Karpas-422 (cell line): ENCODE measurements around the gene MB21D2. TPM values are rescaled to one million over a fixed set of nuclear protein-coding genes. Genes with fewer than 3 reads are reported as not detected.
"Not testable (repeated sequence)": the region's sequence is repeated elsewhere in the genome, so short reads cannot be mapped to it uniquely, and the experiment has no call there.

Experiments used
- DNase-seq: peaks from one replicate; pipeline ENCODE4 v3.0.0-alpha.2; 2015
- H2AFZ ChIP-seq: fragments of 200-600 bp; sonication (generic); 2 replicates; pipeline ENCODE4 v1.6.1; 2014; ENCODE audit warnings: antibody characterized with exemption, low read length, mixed read lengths
- H3K27ac ChIP-seq: fragments of 200-600 bp; sonication (generic); 2 replicates; pipeline ENCODE4 v1.5.1; 2014; ENCODE audit warnings: mild to moderate bottlenecking, low read length, moderate library complexity
- H3K27me3 ChIP-seq: fragments of 200-600 bp; sonication (generic); 2 replicates; pipeline ENCODE4 v1.6.1; 2014; ENCODE audit warnings: low read length, mixed read lengths
- H3K36me3 ChIP-seq: fragments of 200-600 bp; sonication (generic); 2 replicates; pipeline ENCODE4 v1.6.1; 2014; ENCODE audit warnings: low read length, mixed read lengths; ENCODE audit not compliant: insufficient read depth
- H3K4me1 ChIP-seq: fragments of 200-600 bp; sonication (generic); 2 replicates; pipeline ENCODE4 v1.6.1; 2014; ENCODE audit warnings: mild to moderate bottlenecking, low read length, mixed read lengths
- H3K4me2 ChIP-seq: fragments of 200-600 bp; sonication (generic); 2 replicates; pipeline ENCODE4 v1.6.1; 2014; ENCODE audit warnings: low read length, low read depth, mild to moderate bottlenecking; ENCODE audit not compliant: poor library complexity, severe bottlenecking
- H3K4me3 ChIP-seq: fragments of 200-600 bp; sonication (generic); 2 replicates; pipeline ENCODE4 v1.5.1; 2014; ENCODE audit warnings: mild to moderate bottlenecking, antibody characterized with exemption, low read length, mixed read lengths
- H3K79me2 ChIP-seq: fragments of 200-600 bp; sonication (generic); 2 replicates; pipeline ENCODE4 v1.6.1; 2014; ENCODE audit warnings: mild to moderate bottlenecking, low read length, mixed read lengths
- H3K9ac ChIP-seq: fragments of 200-600 bp; sonication (generic); 2 replicates; pipeline ENCODE4 v1.6.0; 2014; ENCODE audit warnings: low read length
- H3K9me2 ChIP-seq: fragments of 200-600 bp; sonication (generic), shearing (Covaris generic); replicated peaks from 2 replicates; pipeline ENCODE4 v1.6.0; 2014; ENCODE audit warnings: mild to moderate bottlenecking, low read length, moderate library complexity; ENCODE audit not compliant: insufficient read depth
- H3K9me3 ChIP-seq: fragments of 300-700, 200-600 bp; sonication (generic); 2 replicates; pipeline ENCODE4 v1.6.1; 2014; ENCODE audit warnings: low read length, mixed read lengths
- H4K20me1 ChIP-seq: fragments of 200-600 bp; sonication (generic); 2 replicates; pipeline ENCODE4 v1.6.1; 2014; ENCODE audit warnings: mild to moderate bottlenecking, antibody characterized with exemption, low read length, low read depth; ENCODE audit not compliant: insufficient read depth
- total RNA-seq: library from RNA; depleted of rRNA; stranded (reverse); fragments of >200 nt; shearing (Covaris generic); gene quantifications from 2 replicates; pipeline ENCODE4 v1.2.3, GENCODE V29; 2014; ENCODE audit warnings: low replicate concordance; rRNA removed

Gene MB21D2, protein sequence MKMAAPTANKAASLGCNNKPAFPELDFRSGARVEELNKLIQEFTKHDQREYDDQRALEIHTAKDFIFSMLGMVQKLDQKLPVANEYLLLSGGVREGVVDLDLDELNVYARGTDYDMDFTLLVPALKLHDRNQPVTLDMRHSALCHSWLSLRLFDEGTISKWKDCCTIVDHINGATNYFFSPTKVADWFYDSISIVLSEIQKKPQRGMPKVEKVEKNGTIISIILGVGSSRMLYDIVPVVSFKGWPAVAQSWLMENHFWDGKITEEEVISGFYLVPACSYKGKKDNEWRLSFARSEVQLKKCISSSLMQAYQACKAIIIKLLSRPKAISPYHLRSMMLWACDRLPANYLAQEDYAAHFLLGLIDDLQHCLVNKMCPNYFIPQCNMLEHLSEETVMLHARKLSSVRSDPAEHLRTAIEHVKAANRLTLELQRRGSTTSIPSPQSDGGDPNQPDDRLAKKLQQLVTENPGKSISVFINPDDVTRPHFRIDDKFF
- total RNA-seq = not detected in 2 replicates

DNA sequence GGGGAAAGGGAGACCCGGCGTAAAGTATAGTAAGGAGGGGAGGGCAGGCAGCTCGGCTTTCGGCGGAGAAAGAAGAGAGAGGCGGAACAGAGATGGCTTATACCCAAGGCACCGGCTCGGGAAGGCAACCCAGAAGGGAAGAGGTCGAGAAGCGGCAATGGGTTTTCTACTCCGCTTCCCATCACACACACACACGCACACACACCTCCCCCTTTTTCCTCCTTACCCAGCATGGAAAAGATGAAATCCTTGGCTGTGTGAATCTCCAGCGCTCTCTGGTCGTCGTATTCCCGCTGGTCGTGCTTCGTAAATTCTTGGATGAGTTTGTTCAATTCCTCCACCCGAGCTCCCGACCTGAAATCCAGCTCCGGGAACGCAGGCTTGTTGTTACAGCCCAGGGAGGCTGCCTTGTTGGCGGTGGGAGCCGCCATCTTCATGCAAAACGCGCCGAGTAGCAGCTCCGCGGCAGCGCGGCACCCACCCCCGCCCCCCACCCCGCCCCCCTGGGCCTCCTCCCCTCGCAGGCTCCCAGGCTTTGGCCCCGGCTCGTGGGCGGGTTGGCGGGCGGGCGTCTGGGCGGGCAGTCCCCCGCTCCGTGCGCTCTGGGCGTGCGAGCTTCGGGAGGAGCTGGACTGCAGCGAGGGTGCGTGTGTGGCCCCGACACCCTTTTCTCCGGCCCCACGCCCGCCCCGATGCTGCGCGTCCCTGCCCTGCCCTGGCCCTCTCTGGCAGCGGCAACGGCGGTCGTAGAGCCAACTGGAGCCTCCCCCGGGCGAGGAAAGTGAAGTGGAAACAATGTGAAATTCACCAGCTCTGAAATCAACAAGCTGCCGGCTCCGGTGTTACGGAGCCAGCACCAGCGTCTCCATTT, at the start of gene MB21D2:
Gene MB21D2 (minus strand): TSS at position 453 of the 871 bp plus-strand sequence. CDS start 16 bp downstream, at position 437.
- Histone ChIP-seq H3K27ac (no peak within 1 kb of the TSS), H3K9ac (no peak within 1 kb of the TSS)

DNA sequence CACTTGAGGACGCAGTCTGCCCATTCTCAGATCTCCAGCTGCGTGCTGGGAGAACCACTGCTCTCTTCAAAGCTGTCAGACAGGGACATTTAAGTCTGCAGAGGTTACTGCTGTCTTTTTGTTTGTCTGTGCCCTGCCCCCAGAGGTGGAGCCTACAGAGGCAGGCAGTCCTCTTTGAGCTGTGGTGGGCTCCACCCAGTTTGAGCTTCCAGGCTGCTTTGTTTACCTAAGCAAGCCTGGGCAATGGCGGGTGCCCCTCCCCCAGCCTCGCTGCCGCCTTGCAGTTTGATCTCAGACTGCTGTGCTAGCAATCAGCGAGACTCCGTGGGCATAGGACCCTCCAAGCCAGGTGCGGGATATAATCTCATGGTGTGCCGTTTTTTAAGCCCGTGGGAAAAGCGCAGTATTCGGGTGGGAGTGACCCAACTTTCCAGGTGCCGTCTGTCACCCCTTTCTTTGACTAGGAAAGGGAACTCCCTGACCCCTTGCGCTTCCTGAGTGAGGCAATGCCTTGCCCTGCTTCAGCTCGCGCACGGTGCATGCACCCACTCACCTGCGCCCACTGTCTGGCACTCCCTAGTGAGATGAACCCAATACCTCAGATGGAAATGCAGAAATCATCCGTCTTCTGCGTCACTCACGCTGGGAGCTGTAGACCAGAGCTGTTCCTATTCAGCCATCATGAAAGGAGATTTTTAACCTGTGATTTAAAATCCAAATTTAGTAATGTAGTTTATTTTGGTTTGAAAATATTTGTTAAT, 47.5 kb upstream of the MB21D2 start:
- H3K9ac ChIP-seq, H3K79me2 ChIP-seq, H3K4me2 ChIP-seq, H3K4me3 ChIP-seq, DNase-seq, H4K20me1 ChIP-seq, H2AFZ ChIP-seq, H3K9me3 ChIP-seq, H3K27me3 ChIP-seq, H3K9me2 ChIP-seq, H3K27ac ChIP-seq, H3K36me3 ChIP-seq, H3K4me1 ChIP-seq: not testable (repeated sequence)

More for the DNA sequence above, at the start of gene MB21D2:
- no peak within 1 kb of the TSS for H2AFZ ChIP-seq
- no peaks in the 10 kb centered on the region for H3K9me2 ChIP-seq
- no peak for DNase-seq
- no peaks in the 10 kb centered on the region for H3K9me3 ChIP-seq
- H3K4me1 ChIP-seq = no peaks in the 10 kb centered on the region
- no peaks in the 10 kb centered on the region for H4K20me1 ChIP-seq
- H3K4me2 ChIP-seq = no peak within 1 kb of the TSS
- no peaks in the 10 kb centered on the region for H3K36me3 ChIP-seq
- no peaks in the 10 kb centered on the region for H3K79me2 ChIP-seq
- no peak within 1 kb of the TSS for H3K4me3 ChIP-seq
- no peaks in the 10 kb centered on the region for H3K27me3 ChIP-seq

DNA sequence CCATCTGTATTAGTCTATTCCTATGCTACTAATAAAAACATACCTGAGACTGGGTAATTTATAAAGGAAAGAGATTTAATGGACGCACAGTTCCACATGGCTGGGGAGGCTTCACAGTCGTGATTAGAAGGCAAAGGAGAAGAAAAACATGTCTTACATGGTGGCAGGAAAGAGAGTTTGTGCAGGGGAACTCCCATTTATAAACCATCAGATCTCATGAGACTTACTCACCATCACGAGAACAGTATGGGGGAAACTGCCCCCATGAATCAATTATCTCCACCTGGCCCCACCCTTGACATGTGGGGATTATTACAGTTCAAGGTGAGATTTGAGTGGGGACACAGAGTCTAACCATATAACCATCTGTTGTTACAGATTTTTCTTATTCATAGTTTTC, 42.1 kb upstream of the MB21D2 start:
- Histone ChIP-seq H3K9me3 (no peaks in the 10 kb centered on the region), H4K20me1 (no peaks in the 10 kb centered on the region), H3K4me1 (no peaks in the 10 kb centered on the region), H3K27me3 (no peaks in the 10 kb centered on the region), H3K79me2 (no peaks in the 10 kb centered on the region), H3K9ac (no peak overlapping the region), H2AFZ (no peak overlapping the region), H3K36me3 (no peaks in the 10 kb centered on the region), H3K9me2 (no peaks in the 10 kb centered on the region), H3K4me2 (no peak overlapping the region), H3K4me3 (no peak overlapping the region), H3K27ac (no peak overlapping the region)
- no peak for DNase-seq

DNA sequence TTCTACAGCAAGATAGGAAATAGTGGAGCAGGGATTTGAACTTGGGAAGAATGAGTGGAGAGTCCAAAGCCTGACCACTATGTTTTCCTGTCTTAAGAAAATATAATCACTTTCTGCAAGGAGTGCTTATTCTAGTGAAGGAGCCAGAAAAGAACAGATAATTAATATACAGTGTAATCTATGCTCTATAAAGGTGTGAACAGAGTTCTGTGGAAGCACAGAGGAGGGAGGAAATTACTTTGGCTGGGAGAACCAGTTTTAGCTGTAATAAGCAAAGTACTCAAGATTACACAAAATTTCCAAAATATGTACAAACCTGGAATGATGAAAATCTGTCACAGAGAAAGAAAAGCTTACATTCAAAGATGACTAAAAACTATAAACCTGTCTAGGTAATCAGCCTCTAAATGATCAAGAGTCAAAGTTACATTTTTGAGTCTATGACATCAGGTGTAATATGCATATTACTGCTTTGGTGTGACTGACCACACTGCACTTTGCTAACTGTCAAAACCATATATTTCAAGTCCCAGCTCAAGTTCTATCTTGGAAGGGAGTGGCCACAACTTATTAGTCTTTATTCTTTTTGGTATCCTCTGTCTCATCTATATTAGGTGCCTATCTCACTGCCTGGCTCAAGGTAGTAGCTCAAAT, 40.7 kb upstream of the MB21D2 start:
- Histone ChIP-seq H3K79me2 (no peaks in the 10 kb centered on the region), H3K4me1 (no peaks in the 10 kb centered on the region), H3K27ac (no peak overlapping the region), H3K4me3 (no peak overlapping the region), H3K9me2 (no peaks in the 10 kb centered on the region), H3K9me3 (no peaks in the 10 kb centered on the region), H3K36me3 (no peaks in the 10 kb centered on the region), H3K27me3 (no peaks in the 10 kb centered on the region), H3K9ac (no peak overlapping the region), H3K4me2 (no peak overlapping the region), H2AFZ (no peak overlapping the region), H4K20me1 (no peaks in the 10 kb centered on the region)
- no peak for DNase-seq

DNA sequence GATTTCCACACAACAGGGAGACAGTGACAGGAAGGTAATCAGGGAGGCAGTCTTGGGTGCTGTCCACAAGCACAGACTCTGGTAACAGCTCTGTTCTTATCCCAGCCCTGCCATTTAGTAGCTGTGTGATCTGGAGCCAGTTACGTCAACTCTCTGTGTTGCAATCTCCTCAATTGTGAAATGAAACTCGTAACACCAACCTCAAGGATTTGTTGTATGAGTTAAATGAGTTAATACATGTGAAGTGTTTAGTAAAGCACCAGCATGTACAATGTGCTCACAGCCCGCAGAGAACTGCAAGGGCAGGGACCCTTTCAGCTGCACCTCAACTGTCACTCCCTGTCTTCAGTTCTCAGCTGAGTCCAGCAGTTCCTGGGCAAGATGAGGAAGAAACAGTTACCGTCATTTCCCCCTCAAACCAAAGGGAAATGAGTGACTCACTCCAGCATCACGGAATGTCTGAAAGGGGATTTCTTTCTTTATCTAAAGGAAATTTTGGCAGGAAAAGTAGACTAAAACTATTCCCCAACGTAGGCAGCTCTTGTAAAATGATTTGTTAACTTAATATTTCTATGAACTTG, 39.9 kb upstream of the MB21D2 start:
- no peaks in the 10 kb centered on the region for H3K36me3 ChIP-seq
- H3K9me2 ChIP-seq = no peaks in the 10 kb centered on the region
- no peaks in the 10 kb centered on the region for H3K27me3 ChIP-seq
- H3K9ac ChIP-seq = no peak overlapping the region
- H3K4me1 ChIP-seq = no peaks in the 10 kb centered on the region
- H4K20me1 ChIP-seq = no peaks in the 10 kb centered on the region
- H3K4me3 ChIP-seq = no peak overlapping the region
- H3K27ac ChIP-seq = no peak overlapping the region
- DNase-seq = no peak
- no peaks in the 10 kb centered on the region for H3K9me3 ChIP-seq
- no peak overlapping the region for H2AFZ ChIP-seq
- H3K4me2 ChIP-seq = no peak overlapping the region
- no peaks in the 10 kb centered on the region for H3K79me2 ChIP-seq

DNA sequence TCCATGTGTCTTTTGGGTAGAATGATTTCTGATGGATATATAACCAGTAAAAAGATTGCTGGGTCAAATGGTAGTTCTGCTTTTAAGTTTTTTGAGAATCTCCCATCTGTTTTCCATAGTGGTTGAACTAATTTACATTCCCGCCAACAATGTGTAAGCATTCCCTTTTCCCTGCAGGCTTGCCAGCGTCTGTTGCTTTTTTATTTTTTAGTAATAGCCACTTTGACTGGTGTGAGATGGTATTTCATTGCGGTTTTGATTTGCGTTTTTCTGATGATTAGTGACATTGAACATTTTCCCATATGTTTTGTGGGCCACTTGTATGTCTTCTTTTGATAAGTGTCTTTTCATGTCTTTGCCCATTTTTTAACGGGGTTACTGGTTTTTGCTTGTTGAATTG, 36.3 kb upstream of the MB21D2 start:
- Histone ChIP-seq H3K4me2 (no peak overlapping the region), H2AFZ (no peak overlapping the region), H4K20me1 (no peaks in the 10 kb centered on the region), H3K79me2 (no peaks in the 10 kb centered on the region), H3K36me3 (no peaks in the 10 kb centered on the region), H3K4me1 (no peaks in the 10 kb centered on the region), H3K27me3 (no peaks in the 10 kb centered on the region), H3K27ac (no peak overlapping the region), H3K4me3 (no peak overlapping the region), H3K9me3 (no peaks in the 10 kb centered on the region), H3K9me2 (no peaks in the 10 kb centered on the region), H3K9ac (no peak overlapping the region)
- DNase-seq = no peak

DNA sequence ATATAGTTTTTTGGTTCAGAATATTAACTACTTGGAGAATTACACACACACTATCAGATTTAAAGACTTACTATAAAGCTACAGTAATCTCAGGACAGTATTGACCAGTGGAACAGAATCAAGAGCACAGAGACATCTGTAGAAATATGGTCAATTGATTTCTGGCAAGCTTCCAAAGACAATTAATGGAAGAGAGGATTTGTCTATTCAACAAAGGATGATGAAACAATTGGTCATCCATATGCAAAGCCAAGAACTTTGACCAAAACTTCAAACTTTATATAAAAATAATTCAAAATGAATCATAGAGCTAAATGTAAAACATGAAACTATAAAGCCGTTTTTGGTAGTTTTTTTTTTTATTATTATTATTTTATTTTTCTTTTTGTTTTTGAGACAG, 29.8 kb upstream of the MB21D2 start:
- Histone ChIP-seq H3K27ac (no peak overlapping the region), H3K9ac (no peak overlapping the region), H3K27me3 (no peaks in the 10 kb centered on the region), H3K4me2 (no peak overlapping the region), H2AFZ (no peak overlapping the region), H3K9me2 (no peaks in the 10 kb centered on the region), H3K36me3 (no peaks in the 10 kb centered on the region), H3K9me3 (no peaks in the 10 kb centered on the region), H3K79me2 (no peaks in the 10 kb centered on the region), H4K20me1 (no peaks in the 10 kb centered on the region), H3K4me1 (no peaks in the 10 kb centered on the region), H3K4me3 (no peak overlapping the region)
- no peak for DNase-seq
